Liver (tissue), 9 donors: ENCODE results near the gene VOPP1. TPM values are rescaled to one million over a fixed set of nuclear protein-coding genes. Genes with fewer than 3 reads are reported as not detected.
"Not testable (repeated sequence)": the region's sequence is repeated elsewhere in the genome, so short reads cannot be mapped to it uniquely, and the experiment has no call there.

ENCODE experiments used
- DNase-seq: peaks from one replicate; pipeline ENCODE4 v3.0.0-alpha.2; 2017; ENCODE audit warnings: low spot score
- H3K27ac ChIP-seq, 2 donors: one replicate each; pipeline ENCODE4 v1.7.0; 2013; ENCODE audit warnings: inconsistent platforms in 2 of 2, low read length in 2 of 2, control low read depth in 1 of 2, low read depth in 1 of 2, mild to moderate bottlenecking in 1 of 2
- H3K27me3 ChIP-seq, 4 donors: one replicate each; pipeline versions ENCODE4 v1.6.1 to v1.7.0; 2013; ENCODE audit warnings: low read length in 3 of 4, inconsistent platforms in 1 of 4, mild to moderate bottlenecking in 1 of 4, moderate library complexity in 1 of 4; ENCODE audit not compliant: control insufficient read depth in 4 of 4, insufficient read depth in 4 of 4
- H3K36me3 ChIP-seq, 4 donors: one replicate each; pipeline versions ENCODE4 v1.6.1 to v1.7.0; 2013; ENCODE audit warnings: low read length in 3 of 4, mild to moderate bottlenecking in 3 of 4, low read depth in 1 of 4, moderate library complexity in 1 of 4; ENCODE audit not compliant: control insufficient read depth in 4 of 4, insufficient read depth in 3 of 4
- H3K4me1 ChIP-seq, 4 donors: one replicate each; pipeline versions ENCODE4 v1.6.1 to v1.7.0; 2013; ENCODE audit warnings: low read length in 3 of 4, mild to moderate bottlenecking in 3 of 4, moderate library complexity in 1 of 4; ENCODE audit not compliant: control insufficient read depth in 4 of 4, insufficient read depth in 4 of 4
- H3K4me3 ChIP-seq, 3 donors: one replicate each; pipeline versions ENCODE4 v1.6.1 to v1.7.0; 2013; ENCODE audit warnings: low read length in 3 of 3, control low read depth in 1 of 3, low read depth in 1 of 3, mild to moderate bottlenecking in 1 of 3
- H3K9ac ChIP-seq, 2 donors: one replicate each; pipeline ENCODE4 v1.7.0; 2013; ENCODE audit warnings: low read length in 2 of 2, mild to moderate bottlenecking in 2 of 2, moderate library complexity in 2 of 2, control low read depth in 1 of 2, low read depth in 1 of 2
- H3K9me3 ChIP-seq, 4 donors: one replicate each; pipeline versions ENCODE4 v1.6.1 to v1.7.0; 2013; ENCODE audit warnings: low read length in 3 of 4; ENCODE audit not compliant: control insufficient read depth in 4 of 4
- EGR1 ChIP-seq, 2 donors: IDR thresholded peaks; 2 replicates each; pipeline ENCODE4 v1.6.1; 2016 to 2018; ENCODE audit warnings: antibody characterized with exemption in 2 of 2, low read depth in 2 of 2
- FOXA1 ChIP-seq: IDR thresholded peaks from 2 replicates; pipeline ENCODE4 v1.6.1; 2016; ENCODE audit warnings: antibody characterized with exemption
- FOXA2 ChIP-seq: IDR thresholded peaks from 2 replicates; pipeline ENCODE4 v1.6.1; 2016; ENCODE audit warnings: antibody characterized with exemption
- GABPA ChIP-seq, 2 donors: IDR thresholded peaks in 1 of 2; conservative IDR thresholded peaks in 1 of 2; 2 replicates each; pipeline ENCODE4 v1.6.1; 2016; ENCODE audit warnings: antibody characterized with exemption in 2 of 2, mild to moderate bottlenecking in 1 of 2, moderate library complexity in 1 of 2
- HNF4A ChIP-seq, 2 donors: conservative IDR thresholded peaks; 2 replicates each; pipeline ENCODE4 v1.6.1; 2016; ENCODE audit warnings: antibody characterized with exemption in 2 of 2, mild to moderate bottlenecking in 2 of 2
- HNF4G ChIP-seq: IDR thresholded peaks from 2 replicates; pipeline ENCODE4 v1.6.1; 2016; ENCODE audit warnings: antibody characterized with exemption
- JUND ChIP-seq, 2 donors: IDR thresholded peaks; 2 replicates each; pipeline ENCODE4 v1.6.1; 2016; ENCODE audit warnings: antibody characterized with exemption in 2 of 2
- NR2F2 ChIP-seq: IDR thresholded peaks from 2 replicates; pipeline ENCODE4 v1.6.1; 2016; ENCODE audit warnings: antibody characterized with exemption
- RAD21 ChIP-seq, 2 donors: IDR thresholded peaks; 2 replicates each; pipeline ENCODE4 v1.6.1; 2016; ENCODE audit warnings: antibody characterized with exemption in 2 of 2, mild to moderate bottlenecking in 2 of 2
- RXRA ChIP-seq, 2 donors: IDR thresholded peaks; 2 replicates each; pipeline ENCODE4 v1.6.1; 2017 to 2018; ENCODE audit warnings: antibody characterized with exemption in 2 of 2, mild to moderate bottlenecking in 1 of 2
- SP1 ChIP-seq: IDR thresholded peaks from 2 replicates; pipeline ENCODE4 v1.6.1; 2018; ENCODE audit warnings: antibody characterized with exemption, mild to moderate bottlenecking
- TAF1 ChIP-seq: conservative IDR thresholded peaks from 2 replicates; pipeline ENCODE4 v1.6.1; 2016; ENCODE audit warnings: antibody characterized with exemption, mild to moderate bottlenecking
- YY1 ChIP-seq: IDR thresholded peaks from 2 replicates; pipeline ENCODE4 v1.6.1; 2016; ENCODE audit warnings: antibody characterized with exemption, mild to moderate bottlenecking
- WGBS: extraction: QIAGEN DNeasy Blood & Tissue Kit; methylation state at CpG from one replicate; pipeline ENCODE4 v1.1.7; 2013; 5-methylcytosine and 5-hydroxymethylcytosine counted together
- polyA plus RNA-seq, 2 donors: library from polyadenylated mRNA; stranded (reverse) in 1 of 2; unstranded in 1 of 2; fragments of 200-250 nt in 1 of 2; fragments of >200 nt in 1 of 2; fragmentation: Nextera tagmentation in 1 of 2; extraction: Ambion mirVana in 1 of 2; gene quantifications; one replicate each; pipeline versions ENCODE4 v1.2.1 to v1.2.3, GENCODE V29; 2013 to 2015
- total RNA-seq, 2 donors: library from RNA; depleted of rRNA; stranded (reverse); fragments of >200 nt; gene quantifications; one replicate each; pipeline ENCODE4 v1.2.3, GENCODE V29; 2014
- TF ChIP-seq, protein P1 (sequence below): IDR thresholded peaks from 2 replicates; pipeline ENCODE4 v1.6.1; 2016; ENCODE audit warnings: antibody characterized with exemption
- TF ChIP-seq, protein P2 (sequence below): IDR thresholded peaks from 2 replicates; pipeline ENCODE4 v1.6.1; 2016; ENCODE audit warnings: antibody characterized with exemption
- TF ChIP-seq, protein P3 (sequence below): fragments of 150-350 bp; IDR thresholded peaks from 2 replicates; pipeline ENCODE4 v1.5.1; 2017; ENCODE audit warnings: improper control_type of control experiment, low read depth, low read length; ENCODE audit not compliant: missing input control
- TF ChIP-seq, protein P4 (sequence below): IDR thresholded peaks from 2 replicates; pipeline ENCODE4 v1.6.1; 2016; ENCODE audit warnings: antibody characterized with exemption
- TF ChIP-seq, protein P5 (sequence below): IDR thresholded peaks from 2 replicates; pipeline ENCODE4 v1.6.1; 2016; ENCODE audit warnings: antibody characterized with exemption, mild to moderate bottlenecking
- donor health status: healthy.
- donor health status: healthy.
- donor health status: healthy.
- donor health status: healthy.
- donor health status: healthy.

VOPP1 gene
- total and polyA plus RNA-seq, 4 donors: 11.5 to 23.8 (median 21.7) TPM

DNA sequence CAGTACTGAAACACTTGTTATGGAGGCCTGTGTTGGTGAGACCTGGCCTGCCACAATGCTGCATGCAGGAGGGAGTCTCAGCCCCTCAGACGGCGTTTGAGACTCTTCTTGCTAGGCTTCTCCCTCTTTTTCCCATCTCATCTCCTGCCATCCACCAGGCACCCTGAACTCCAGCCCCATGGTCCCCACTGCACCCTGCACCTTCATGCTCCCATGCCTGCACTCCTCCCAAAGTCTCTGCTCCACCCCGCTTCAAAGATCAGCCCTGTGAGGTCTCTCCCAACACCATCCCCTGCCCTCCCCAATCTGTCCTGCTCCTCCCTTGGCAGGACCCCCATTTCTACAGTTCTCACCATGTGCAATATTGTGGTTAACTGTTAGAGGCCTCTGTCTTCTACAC lies 61.7 kb downstream of the VOPP1 start:
- Histone ChIP-seq H3K4me3 (no peak overlapping the region), H3K4me1 (peaks cover 0 to 2% (median 0%) of the 10 kb centered on the region in 4 donors), H3K27me3 (no peaks in the 10 kb centered on the region), H3K9ac (no peak overlapping the region), H3K9me3 (no peaks in the 10 kb centered on the region), H3K36me3 (peaks cover 0 to 4% (median 0%) of the 10 kb centered on the region in 4 donors), H3K27ac (no peak overlapping the region)
- TF ChIP-seq SP1 (no peak), HNF4G (no peak), EGR1 (IDR thresholded peaks at IDR 0.05; ENCODE audit: low read depth in 2 of 2) (no peak), GABPA (IDR thresholded peaks at IDR 0.05 in 1 of 2, conservative IDR thresholded peaks at IDR 0.05 in 1 of 2) (no peak), YY1 (no peak), RAD21 (IDR thresholded peaks at IDR 0.05) (no peak), HNF4A (conservative IDR thresholded peaks at IDR 0.05) (no peak), FOXA2 (no peak), JUND (IDR thresholded peaks at IDR 0.05) (no peak), NR2F2 (no peak), TAF1 (no peak), FOXA1 (no peak), RXRA (IDR thresholded peaks at IDR 0.05) (no peak)
- TF ChIP-seq, protein P1, sequence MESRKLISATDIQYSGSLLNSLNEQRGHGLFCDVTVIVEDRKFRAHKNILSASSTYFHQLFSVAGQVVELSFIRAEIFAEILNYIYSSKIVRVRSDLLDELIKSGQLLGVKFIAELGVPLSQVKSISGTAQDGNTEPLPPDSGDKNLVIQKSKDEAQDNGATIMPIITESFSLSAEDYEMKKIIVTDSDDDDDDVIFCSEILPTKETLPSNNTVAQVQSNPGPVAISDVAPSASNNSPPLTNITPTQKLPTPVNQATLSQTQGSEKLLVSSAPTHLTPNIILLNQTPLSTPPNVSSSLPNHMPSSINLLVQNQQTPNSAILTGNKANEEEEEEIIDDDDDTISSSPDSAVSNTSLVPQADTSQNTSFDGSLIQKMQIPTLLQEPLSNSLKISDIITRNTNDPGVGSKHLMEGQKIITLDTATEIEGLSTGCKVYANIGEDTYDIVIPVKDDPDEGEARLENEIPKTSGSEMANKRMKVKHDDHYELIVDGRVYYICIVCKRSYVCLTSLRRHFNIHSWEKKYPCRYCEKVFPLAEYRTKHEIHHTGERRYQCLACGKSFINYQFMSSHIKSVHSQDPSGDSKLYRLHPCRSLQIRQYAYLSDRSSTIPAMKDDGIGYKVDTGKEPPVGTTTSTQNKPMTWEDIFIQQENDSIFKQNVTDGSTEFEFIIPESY: no peak
- TF ChIP-seq, protein P2, sequence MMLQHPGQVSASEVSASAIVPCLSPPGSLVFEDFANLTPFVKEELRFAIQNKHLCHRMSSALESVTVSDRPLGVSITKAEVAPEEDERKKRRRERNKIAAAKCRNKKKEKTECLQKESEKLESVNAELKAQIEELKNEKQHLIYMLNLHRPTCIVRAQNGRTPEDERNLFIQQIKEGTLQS: no peak
- TF ChIP-seq, protein P3, sequence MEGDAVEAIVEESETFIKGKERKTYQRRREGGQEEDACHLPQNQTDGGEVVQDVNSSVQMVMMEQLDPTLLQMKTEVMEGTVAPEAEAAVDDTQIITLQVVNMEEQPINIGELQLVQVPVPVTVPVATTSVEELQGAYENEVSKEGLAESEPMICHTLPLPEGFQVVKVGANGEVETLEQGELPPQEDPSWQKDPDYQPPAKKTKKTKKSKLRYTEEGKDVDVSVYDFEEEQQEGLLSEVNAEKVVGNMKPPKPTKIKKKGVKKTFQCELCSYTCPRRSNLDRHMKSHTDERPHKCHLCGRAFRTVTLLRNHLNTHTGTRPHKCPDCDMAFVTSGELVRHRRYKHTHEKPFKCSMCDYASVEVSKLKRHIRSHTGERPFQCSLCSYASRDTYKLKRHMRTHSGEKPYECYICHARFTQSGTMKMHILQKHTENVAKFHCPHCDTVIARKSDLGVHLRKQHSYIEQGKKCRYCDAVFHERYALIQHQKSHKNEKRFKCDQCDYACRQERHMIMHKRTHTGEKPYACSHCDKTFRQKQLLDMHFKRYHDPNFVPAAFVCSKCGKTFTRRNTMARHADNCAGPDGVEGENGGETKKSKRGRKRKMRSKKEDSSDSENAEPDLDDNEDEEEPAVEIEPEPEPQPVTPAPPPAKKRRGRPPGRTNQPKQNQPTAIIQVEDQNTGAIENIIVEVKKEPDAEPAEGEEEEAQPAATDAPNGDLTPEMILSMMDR: no peak
- TF ChIP-seq, protein P4, sequence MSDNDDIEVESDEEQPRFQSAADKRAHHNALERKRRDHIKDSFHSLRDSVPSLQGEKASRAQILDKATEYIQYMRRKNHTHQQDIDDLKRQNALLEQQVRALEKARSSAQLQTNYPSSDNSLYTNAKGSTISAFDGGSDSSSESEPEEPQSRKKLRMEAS: no peak
- TF ChIP-seq, protein P5, sequence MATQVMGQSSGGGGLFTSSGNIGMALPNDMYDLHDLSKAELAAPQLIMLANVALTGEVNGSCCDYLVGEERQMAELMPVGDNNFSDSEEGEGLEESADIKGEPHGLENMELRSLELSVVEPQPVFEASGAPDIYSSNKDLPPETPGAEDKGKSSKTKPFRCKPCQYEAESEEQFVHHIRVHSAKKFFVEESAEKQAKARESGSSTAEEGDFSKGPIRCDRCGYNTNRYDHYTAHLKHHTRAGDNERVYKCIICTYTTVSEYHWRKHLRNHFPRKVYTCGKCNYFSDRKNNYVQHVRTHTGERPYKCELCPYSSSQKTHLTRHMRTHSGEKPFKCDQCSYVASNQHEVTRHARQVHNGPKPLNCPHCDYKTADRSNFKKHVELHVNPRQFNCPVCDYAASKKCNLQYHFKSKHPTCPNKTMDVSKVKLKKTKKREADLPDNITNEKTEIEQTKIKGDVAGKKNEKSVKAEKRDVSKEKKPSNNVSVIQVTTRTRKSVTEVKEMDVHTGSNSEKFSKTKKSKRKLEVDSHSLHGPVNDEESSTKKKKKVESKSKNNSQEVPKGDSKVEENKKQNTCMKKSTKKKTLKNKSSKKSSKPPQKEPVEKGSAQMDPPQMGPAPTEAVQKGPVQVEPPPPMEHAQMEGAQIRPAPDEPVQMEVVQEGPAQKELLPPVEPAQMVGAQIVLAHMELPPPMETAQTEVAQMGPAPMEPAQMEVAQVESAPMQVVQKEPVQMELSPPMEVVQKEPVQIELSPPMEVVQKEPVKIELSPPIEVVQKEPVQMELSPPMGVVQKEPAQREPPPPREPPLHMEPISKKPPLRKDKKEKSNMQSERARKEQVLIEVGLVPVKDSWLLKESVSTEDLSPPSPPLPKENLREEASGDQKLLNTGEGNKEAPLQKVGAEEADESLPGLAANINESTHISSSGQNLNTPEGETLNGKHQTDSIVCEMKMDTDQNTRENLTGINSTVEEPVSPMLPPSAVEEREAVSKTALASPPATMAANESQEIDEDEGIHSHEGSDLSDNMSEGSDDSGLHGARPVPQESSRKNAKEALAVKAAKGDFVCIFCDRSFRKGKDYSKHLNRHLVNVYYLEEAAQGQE: no peak
- 96% methylated on average over 3 of the region's 3 CpGs for WGBS
- no peak for DNase-seq

DNA sequence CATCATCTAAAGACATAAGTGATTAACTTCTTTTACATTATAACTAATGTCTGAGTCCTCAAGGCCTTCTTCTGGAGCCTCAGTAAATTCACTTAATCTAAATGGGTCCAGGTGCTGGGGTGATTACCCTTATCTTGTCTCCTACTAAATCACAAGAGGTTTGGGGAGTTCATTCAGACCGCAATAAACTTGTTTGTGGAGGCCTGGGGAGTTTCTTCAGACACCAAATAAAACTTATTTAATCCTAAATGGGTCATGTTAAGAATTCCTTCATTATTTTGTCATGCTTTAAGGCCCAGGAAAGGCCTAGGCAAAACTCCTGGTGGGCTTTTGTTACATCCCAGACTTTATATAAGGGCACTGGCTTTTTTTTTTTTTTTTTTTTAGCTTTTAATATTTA lies 62.1 kb downstream of the VOPP1 start:
- not testable (repeated sequence) for H3K9ac ChIP-seq, H3K27me3 ChIP-seq, DNase-seq, H3K4me1 ChIP-seq, H3K36me3 ChIP-seq, H3K9me3 ChIP-seq, H3K27ac ChIP-seq, H3K4me3 ChIP-seq
- 93% methylated on average over 1 of the region's 1 CpG for WGBS
